Measurements from ENCODE around the gene RPUSD3.
A peak's percentile ranks its signal among the peaks of the same experiment; 100 is the strongest.

DNA sequence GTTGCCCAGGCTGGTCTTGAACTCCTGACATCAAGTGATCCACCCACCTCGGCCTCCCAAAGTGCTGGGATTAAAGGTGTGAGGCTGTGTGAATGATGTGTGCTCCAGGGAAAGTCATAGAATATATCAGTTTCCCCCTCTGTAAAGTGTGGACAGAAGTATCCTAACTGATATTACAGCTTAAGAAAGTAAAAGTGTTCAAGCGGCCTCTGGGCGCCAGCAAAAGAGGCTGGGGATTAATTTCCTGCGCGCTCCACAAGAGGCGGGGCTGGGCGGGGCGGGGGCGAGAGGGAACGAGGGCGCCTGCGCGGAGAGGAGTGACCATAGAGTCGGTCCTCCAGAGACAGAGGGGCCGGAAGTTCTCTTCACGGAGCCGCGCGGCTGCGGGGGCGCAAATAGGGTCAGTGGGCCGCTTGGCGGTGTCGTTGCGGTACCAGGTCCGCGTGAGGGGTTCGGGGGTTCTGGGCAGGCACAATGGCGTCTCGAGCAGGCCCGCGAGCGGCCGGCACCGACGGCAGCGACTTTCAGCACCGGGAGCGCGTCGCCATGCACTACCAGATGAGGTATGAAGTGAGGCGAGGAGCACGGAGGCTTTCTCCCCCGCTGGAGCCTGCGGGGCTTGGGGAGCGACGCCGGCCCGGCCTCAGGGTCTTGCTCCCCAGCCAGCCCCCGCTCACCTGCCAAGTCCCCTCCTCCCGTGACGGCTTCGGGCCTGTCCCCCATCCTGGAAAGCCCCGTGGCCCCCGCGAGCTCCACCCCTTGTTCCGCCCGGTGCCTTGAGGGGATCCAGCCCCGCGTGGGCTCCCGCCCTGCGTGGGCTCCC is 46.7 kb upstream of the RPUSD3 start, which contains the start of gene JAGN1:
- TF ChIP-seq, protein P1, sequence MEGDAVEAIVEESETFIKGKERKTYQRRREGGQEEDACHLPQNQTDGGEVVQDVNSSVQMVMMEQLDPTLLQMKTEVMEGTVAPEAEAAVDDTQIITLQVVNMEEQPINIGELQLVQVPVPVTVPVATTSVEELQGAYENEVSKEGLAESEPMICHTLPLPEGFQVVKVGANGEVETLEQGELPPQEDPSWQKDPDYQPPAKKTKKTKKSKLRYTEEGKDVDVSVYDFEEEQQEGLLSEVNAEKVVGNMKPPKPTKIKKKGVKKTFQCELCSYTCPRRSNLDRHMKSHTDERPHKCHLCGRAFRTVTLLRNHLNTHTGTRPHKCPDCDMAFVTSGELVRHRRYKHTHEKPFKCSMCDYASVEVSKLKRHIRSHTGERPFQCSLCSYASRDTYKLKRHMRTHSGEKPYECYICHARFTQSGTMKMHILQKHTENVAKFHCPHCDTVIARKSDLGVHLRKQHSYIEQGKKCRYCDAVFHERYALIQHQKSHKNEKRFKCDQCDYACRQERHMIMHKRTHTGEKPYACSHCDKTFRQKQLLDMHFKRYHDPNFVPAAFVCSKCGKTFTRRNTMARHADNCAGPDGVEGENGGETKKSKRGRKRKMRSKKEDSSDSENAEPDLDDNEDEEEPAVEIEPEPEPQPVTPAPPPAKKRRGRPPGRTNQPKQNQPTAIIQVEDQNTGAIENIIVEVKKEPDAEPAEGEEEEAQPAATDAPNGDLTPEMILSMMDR (tag by site-specific recombination; IDR thresholded peaks at IDR 0.05) = peak; percentile 82
- TF ChIP-seq YY1 (tag by site-specific recombination; IDR thresholded peaks at IDR 0.05) (peak; percentile 78; the same call in 1 of the 2 replicates), ZNF211 (tag by site-specific recombination; IDR thresholded peaks at IDR 0.05; ENCODE audit: low read depth) (no peak), ZNF341 (tag by site-specific recombination; IDR thresholded peaks at IDR 0.05; ENCODE audit: low read depth) (no peak)
- TF ChIP-seq, protein P2, sequence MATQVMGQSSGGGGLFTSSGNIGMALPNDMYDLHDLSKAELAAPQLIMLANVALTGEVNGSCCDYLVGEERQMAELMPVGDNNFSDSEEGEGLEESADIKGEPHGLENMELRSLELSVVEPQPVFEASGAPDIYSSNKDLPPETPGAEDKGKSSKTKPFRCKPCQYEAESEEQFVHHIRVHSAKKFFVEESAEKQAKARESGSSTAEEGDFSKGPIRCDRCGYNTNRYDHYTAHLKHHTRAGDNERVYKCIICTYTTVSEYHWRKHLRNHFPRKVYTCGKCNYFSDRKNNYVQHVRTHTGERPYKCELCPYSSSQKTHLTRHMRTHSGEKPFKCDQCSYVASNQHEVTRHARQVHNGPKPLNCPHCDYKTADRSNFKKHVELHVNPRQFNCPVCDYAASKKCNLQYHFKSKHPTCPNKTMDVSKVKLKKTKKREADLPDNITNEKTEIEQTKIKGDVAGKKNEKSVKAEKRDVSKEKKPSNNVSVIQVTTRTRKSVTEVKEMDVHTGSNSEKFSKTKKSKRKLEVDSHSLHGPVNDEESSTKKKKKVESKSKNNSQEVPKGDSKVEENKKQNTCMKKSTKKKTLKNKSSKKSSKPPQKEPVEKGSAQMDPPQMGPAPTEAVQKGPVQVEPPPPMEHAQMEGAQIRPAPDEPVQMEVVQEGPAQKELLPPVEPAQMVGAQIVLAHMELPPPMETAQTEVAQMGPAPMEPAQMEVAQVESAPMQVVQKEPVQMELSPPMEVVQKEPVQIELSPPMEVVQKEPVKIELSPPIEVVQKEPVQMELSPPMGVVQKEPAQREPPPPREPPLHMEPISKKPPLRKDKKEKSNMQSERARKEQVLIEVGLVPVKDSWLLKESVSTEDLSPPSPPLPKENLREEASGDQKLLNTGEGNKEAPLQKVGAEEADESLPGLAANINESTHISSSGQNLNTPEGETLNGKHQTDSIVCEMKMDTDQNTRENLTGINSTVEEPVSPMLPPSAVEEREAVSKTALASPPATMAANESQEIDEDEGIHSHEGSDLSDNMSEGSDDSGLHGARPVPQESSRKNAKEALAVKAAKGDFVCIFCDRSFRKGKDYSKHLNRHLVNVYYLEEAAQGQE (tag by site-specific recombination; IDR thresholded peaks at IDR 0.05) = peak; percentile 46; the same call in 1 of the 2 replicates

Data from HEK293 (cell line).